ENCODE measurements around the gene SGSM1. TPM values are rescaled to one million over a fixed set of nuclear protein-coding genes. Genes with fewer than 3 reads are reported as not detected.

SGSM1 gene
- under 1 TPM; 0.10 to 0.12 TPM for total RNA-seq

GRCh38 chr22:24805790-24806662 is at the start of gene SGSM1:
Gene SGSM1, plus strand, starts transcription at chr22:24806211. Its CDS starts 115 bp downstream, at chr22:24806326.

DNA sequence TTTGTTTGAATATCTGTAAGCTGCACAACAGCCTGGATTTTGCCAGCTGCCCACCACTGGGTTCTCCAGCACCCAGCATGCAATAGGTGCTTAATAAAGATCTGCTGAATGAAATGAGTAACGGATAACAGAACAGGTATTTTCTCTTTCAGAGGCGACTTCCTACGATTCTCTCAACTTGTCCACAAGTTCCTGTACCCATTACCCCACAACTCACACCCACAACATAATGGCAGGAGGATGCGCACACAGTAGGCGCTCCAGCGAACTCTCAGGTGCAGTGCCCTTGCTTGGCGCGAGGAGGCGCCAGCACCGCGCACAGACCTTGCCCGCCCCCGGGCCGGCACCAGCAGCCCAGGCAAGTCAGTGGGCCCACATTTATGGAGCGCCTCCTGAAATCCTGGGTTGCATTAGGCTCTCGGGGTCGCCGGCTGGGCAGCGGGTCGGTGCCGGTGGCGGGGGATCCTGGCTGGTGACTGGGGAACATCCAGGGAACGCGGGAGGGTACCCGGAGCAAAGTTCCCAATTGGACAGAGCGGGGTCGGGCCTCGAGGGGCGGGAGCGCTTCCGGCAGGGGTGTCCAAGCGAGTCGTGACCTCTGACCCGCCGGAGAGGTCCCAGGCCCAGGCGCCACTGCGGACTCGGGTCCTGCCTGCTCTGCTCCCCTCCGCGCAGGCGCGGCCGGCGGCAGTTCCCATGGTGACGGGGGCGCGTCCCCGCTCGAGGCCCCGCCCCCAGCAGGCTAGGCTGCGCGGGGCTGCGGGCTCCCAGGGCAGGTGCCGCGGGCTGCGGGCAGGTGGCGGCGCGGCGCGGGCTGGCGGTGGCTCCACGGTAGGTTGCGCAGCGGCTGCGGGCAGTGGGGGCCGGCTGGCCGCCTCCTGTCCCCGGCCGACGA is 146.2 kb downstream of the SGSM1 start, which contains the start of gene KIAA1671:
TSS of gene KIAA1671 (plus strand) at position 775 of the 895 bp plus-strand sequence. CDS start 75,284 bp downstream, outside the sequence.

Other genes with a start within 250 kb of the SGSM1 start
- gene LRRC75B, start 213.1 kb upstream of the SGSM1 start, total RNA-seq: under 1 TPM; 0.98 to 0.99 TPM
- 10 to 100 TPM; 30.8 to 32.7 TPM for gene GGT1, start 203.0 kb upstream of the SGSM1 start, total RNA-seq
- not detected for gene PIWIL3, start 31.5 kb upstream of the SGSM1 start, total RNA-seq
- not detected for gene LHFPL7, start 140.5 kb downstream of the SGSM1 start, total RNA-seq
- gene KIAA1671, start 146.5 kb downstream of the SGSM1 start, total RNA-seq: 10 to 100 TPM; 12.7 to 13.6 TPM